K562 (cell line): ENCODE data around the gene GNA15. TPM values are rescaled to one million over a fixed set of nuclear protein-coding genes. Genes with fewer than 3 reads are reported as not detected.

ENCODE experiments used
- ATAC-seq: fragments of 200-7000 bp; cut with Tn5 transposase; 3 replicates; pipeline ENCODE4 v1.9.1; 2020; ENCODE audit warnings: moderate library complexity
- BruUV-seq: library from RNA; stranded (reverse); fragments of 400-500 nt; replicated peaks from 2 replicates; lab custom pipeline; 2021; lab: Mats Ljungman, UMichigan
- CTCF ChIA-PET: fragments of 300-600 bp; formaldehyde crosslinking; extraction: SDS; loops from one replicate; lab custom pipeline; 2021; ENCODE audit warnings: low intra/inter-chr PET ratio; lab: Yijun Ruan, JAX
- POLR2A ChIA-PET: fragments of 300-600, 350-650 bp; sonication (Branson Sonifier 250); formaldehyde crosslinking; extraction: SDS; loops from one replicate; lab custom pipeline; 2021; ENCODE audit warnings: antibody characterized with exemption, inconsistent platforms; lab: Yijun Ruan, JAX
- DNase-seq, 4 experiments: peaks; one replicate each; pipeline versions ENCODE4 v3.0.0 to v3.0.0-alpha.2; 2011 to 2018; ENCODE audit warnings: low spot score in 3 of 4, mixed read lengths in 3 of 4; ENCODE audit errors: extremely low read depth in 1 of 4
- FAIRE-seq: peaks from 2 replicates; lab custom pipeline; 2011; peaks lifted over from hg19 to GRCh38; lab: Jason Lieb, UNC
- H2AFZ ChIP-seq: 2 replicates; pipeline ENCODE4 v1.6.0; 2011; ENCODE audit warnings: low read depth, low read length, control low read depth, inconsistent platforms
- H3K27ac ChIP-seq: fragments of 200-600 bp; 3 replicates; pipeline ENCODE4 v1.8.0; 2011; ENCODE audit warnings: low read depth, mild to moderate bottlenecking, control low read depth, inconsistent platforms, low read length, moderate library complexity, mixed read lengths; ENCODE audit errors: extremely low read depth
- H3K27me3 ChIP-seq, 2 experiments: fragments of 300-600 bp in 1 of 2; 2 replicates in 1 of 2; 3 replicates in 1 of 2; pipeline versions ENCODE4 v1.6.0 to v1.8.0; 2011; ENCODE audit warnings: inconsistent platforms in 2 of 2, low read length in 2 of 2, mild to moderate bottlenecking in 1 of 2, mixed read lengths in 1 of 2, moderate library complexity in 1 of 2; ENCODE audit not compliant: control insufficient read depth in 2 of 2, insufficient read depth in 2 of 2
- H3K36me3 ChIP-seq: fragments of 300-600 bp; 3 replicates; pipeline ENCODE4 v1.8.0; 2011; ENCODE audit warnings: mild to moderate bottlenecking, low read length, inconsistent platforms; ENCODE audit not compliant: control insufficient read depth, insufficient read depth
- H3K4me1 ChIP-seq, 2 experiments: fragments of 200-600 bp in 1 of 2; replicated peaks in 1 of 2; 2 replicates in 1 of 2; 3 replicates in 1 of 2; pipeline versions ENCODE4 v1.5.1 to v1.8.0; 2011; ENCODE audit warnings: inconsistent platforms in 2 of 2, low read length in 2 of 2, mild to moderate bottlenecking in 1 of 2, mixed read lengths in 1 of 2, moderate library complexity in 1 of 2; ENCODE audit not compliant: control insufficient read depth in 2 of 2, insufficient read depth in 2 of 2
- H3K4me2 ChIP-seq: 2 replicates; pipeline ENCODE4 v1.6.1; 2011; ENCODE audit warnings: low read length, control low read depth, inconsistent platforms, mixed read lengths; ENCODE audit not compliant: insufficient read depth
- H3K4me3 ChIP-seq: fragments of 200-600 bp; sonication (generic), shearing (Covaris generic); 2 replicates; pipeline ENCODE4 v1.5.1; 2016; ENCODE audit warnings: control low read depth, inconsistent platforms
- H3K79me2 ChIP-seq: fragments of 200-600 bp; 3 replicates; pipeline ENCODE4 v1.8.0; 2011; ENCODE audit warnings: low read length, inconsistent platforms; ENCODE audit not compliant: control insufficient read depth, insufficient read depth
- H3K9ac ChIP-seq, 2 experiments: 2 replicates each; pipeline versions ENCODE4 v1.6.0 to v1.6.1; 2011; ENCODE audit warnings: low read depth in 2 of 2, low read length in 2 of 2, control low read depth in 1 of 2, inconsistent platforms in 1 of 2, mild to moderate bottlenecking in 1 of 2, mixed read lengths in 1 of 2; ENCODE audit not compliant: insufficient read depth in 1 of 2
- H3K9me1 ChIP-seq: one replicate; pipeline ENCODE4 v1.6.0; 2011; ENCODE audit warnings: inconsistent platforms, mild to moderate bottlenecking, low read length, moderate library complexity; ENCODE audit not compliant: control insufficient read depth, insufficient read depth
- H3K9me3 ChIP-seq: replicated peaks from 2 replicates; pipeline ENCODE4 v1.5.1; 2011; ENCODE audit warnings: low read depth, low read length, inconsistent platforms; ENCODE audit not compliant: control insufficient read depth, insufficient read depth
- H4K20me1 ChIP-seq: replicated peaks from 2 replicates; pipeline ENCODE4 v1.6.1; 2011; ENCODE audit warnings: low read length, inconsistent platforms, mixed read lengths; ENCODE audit not compliant: control insufficient read depth, insufficient read depth
- ELF4 ChIP-seq: fragments of 450-650 bp; formaldehyde crosslinking; IDR thresholded peaks from 2 replicates; pipeline ENCODE4 v1.4.0; 2022; ENCODE audit warnings: missing genetic modification characterization
- GTF3C2 ChIP-seq: IDR thresholded peaks from 3 replicates; pipeline ENCODE4 v1.6.1; 2011; ENCODE audit warnings: borderline replicate concordance, mild to moderate bottlenecking, moderate library complexity; ENCODE audit not compliant: insufficient read length; ENCODE audit errors: extremely low read depth
- OTX1 ChIP-seq: fragments of 450-650 bp; formaldehyde crosslinking; IDR thresholded peaks from 2 replicates; pipeline ENCODE4 v1.4.0; 2022; ENCODE audit warnings: mild to moderate bottlenecking
- POLR2G ChIP-seq: fragments of 200-400 bp; formaldehyde crosslinking; IDR thresholded peaks from 2 replicates; pipeline ENCODE4 v1.6.1; 2017; ENCODE audit warnings: low read depth, mild to moderate bottlenecking, antibody characterized with exemption, low read length, moderate library complexity
- TBP ChIP-seq: optimal IDR thresholded peaks from 2 replicates; pipeline ENCODE3; 2011; ENCODE audit warnings: low read depth, low read length, improper control_type of control experiment
- TRIM25 ChIP-seq: fragments of 450-650 bp; IDR thresholded peaks from 2 replicates; pipeline ENCODE4 v1.7.0; 2016; ENCODE audit warnings: borderline replicate concordance
- TSHZ1 ChIP-seq: fragments of 250-450 bp; sonication (Bioruptor Pico); IDR thresholded peaks from 2 replicates; pipeline ENCODE4 v1.4.0; 2020; ENCODE audit warnings: mild to moderate bottlenecking, moderate library complexity
- ZNF134 ChIP-seq: fragments of 250-450 bp; sonication (Bioruptor Pico); conservative IDR thresholded peaks from 2 replicates; pipeline ENCODE4 v1.4.0; 2020
- ZNF24 ChIP-seq: fragments of 450-650 bp; IDR thresholded peaks from 2 replicates; pipeline ENCODE4 v1.6.1; 2016
- ZNF79 ChIP-seq: fragments of 250-450 bp; sonication (Bioruptor Pico); IDR thresholded peaks from 2 replicates; pipeline ENCODE4 v1.4.0; 2020; ENCODE audit warnings: low read depth, mild to moderate bottlenecking, moderate library complexity
- WGBS: fragments of 100-300 bp; shearing (Covaris generic); methylation state at CpG from one replicate; pipeline ENCODE4 v1.1.6; 2016; ENCODE audit warnings: low coverage, mixed read lengths; ENCODE audit not compliant: insufficient coverage; ENCODE audit errors: missing lambda C conversion rate; 5-methylcytosine and 5-hydroxymethylcytosine counted together
- in situ Hi-C: fragments of 300-500 bp; cut with MboI; formaldehyde crosslinking; loops from 4 replicates; pipeline ENCODE4 v1.15.0; 2018; ENCODE audit warnings: inconsistent platforms, mixed read lengths
- intact Hi-C: fragments of 100-400 bp; cut with micrococcal nuclease; formaldehyde crosslinking; loops from 2 replicates; pipeline ENCODE4 v1.14.2; 2022
- polyA plus RNA-seq, 8 experiments: library from polyadenylated mRNA; depleted of rRNA in 4 of 8; stranded (reverse) in 5 of 8; unstranded in 3 of 8; fragments of >200 nt; fragmentation: Nextera tagmentation in 2 of 8; fragmentation: Illumina TruSeq in 1 of 8; extraction: Ambion mirVana in 2 of 8; extraction: Trizol in 1 of 8; gene quantifications; 2 replicates each; pipeline versions ENCODE4 v1.2.1 to v1.2.3, GENCODE V29; 2011 to 2014; ENCODE audit warnings: inconsistent platforms in 1 of 8, missing spikeins in 1 of 8
- total RNA-seq, 7 experiments: library from RNA; depleted of rRNA in 6 of 7; stranded (reverse); fragments of >200 nt in 6 of 7; fragmentation: Illumina TruSeq in 2 of 7; extraction: Trizol in 2 of 7; gene quantifications; 2 replicates each; pipeline versions ENCODE4 v1.2.1 to v1.2.3, GENCODE V29; 2011 to 2021; ENCODE audit warnings: low replicate concordance in 1 of 7

The GNA15 gene
- total and polyA plus RNA-seq, 9 of the 15 experiments (the other 6 are each of a cell fraction or from before 2014, with no cell fraction given) = 0.03 to 0.24 (median 0.11) TPM; not detected in 1

- CTCF ChIA-PET = no interaction called here
- Histone ChIP-seq H3K27me3 (no peaks in the 10 kb centered on the region), H4K20me1 (0 out of 2 replicates have a peak, but pooled peaks cover 10% of the 10 kb centered on the region), H3K9ac (0 out of 4 replicates have a peak overlapping the region, but pooled peaks of 1 of the 2 experiments have one; percentile 45), H3K4me2 (no peak overlapping the region), H3K4me3 (no peak overlapping the region), H3K79me2 (no peaks in the 10 kb centered on the region), H2AFZ (no peak overlapping the region), H3K4me1 (peaks cover 0 to 56% of the 10 kb centered on the region in 2 experiments; a peak in 2 of 5 replicates), H3K36me3 (peaks cover 51% of the 10 kb centered on the region; the same call in 2 of the 3 replicates), H3K9me3 (no peaks in the 10 kb centered on the region)
- ATAC-seq (no peak), FAIRE-seq (no peak), DNase-seq (no peak)
- 85% methylated on average over 14 of the region's 33 CpGs for WGBS
- TSS peak; percentile 46 for BruUV-seq
- in situ Hi-C loops = no loop called here
- intact Hi-C loops = no loop called here
- TF ChIP-seq TSHZ1 (CRISPR knock-in tag) (no peak), TRIM25 (no peak), TBP (no peak), ZNF79 (no peak), ZNF24 (no peak), ELF4 (CRISPR knock-in tag) (no peak), POLR2G (peak; percentile 36), OTX1 (CRISPR knock-in tag) (no peak), GTF3C2 (no peak), ZNF134 (CRISPR knock-in tag) (peak; percentile 51; the same call in 1 of the 2 replicates)
- TF ChIP-seq, all 486 proteins: peak for 2
- POLR2A ChIA-PET = interaction anchor here (0.6 to 1.1 kb wide), 2 partner anchors 8 to 23 kb away, joined by 3 read pairs; no protein-coding TSS in a partner anchor
- Histone ChIP-seq H3K9me1 (peaks cover 3% of the 10 kb centered on the region), H3K27ac (no peak overlapping the region)
Observed at GRCh38 chr19:3208317-3209207, 72.7 kb downstream of the GNA15 start.
